Stimulated activated CD4-positive, alpha-beta T cell treated with anti-CD3 and anti-CD28 coated beads, TNF-alpha, amount 100 ng/mL, for 48 hours (primary cell): Measurements from ENCODE around the gene PLA2G12A.
"Not testable (repeated sequence)": the region's sequence is repeated elsewhere in the genome, so short reads cannot be mapped to it uniquely, and the experiment has no call there.

Experiments used
- DNase-seq, 3 donors: peaks; one replicate each; pipeline ENCODE4 v3.0.0-alpha.2; 2020; ENCODE audit warnings: low read depth in 3 of 3

PLA2G12A gene

GRCh38 chr4:109678925-109679324 lies 50.9 kb downstream of the PLA2G12A start:
- not testable (repeated sequence) for DNase-seq

GRCh38 chr4:109678472-109678871 lies 51.4 kb downstream of the PLA2G12A start:
- not testable (repeated sequence) for DNase-seq

- DNase-seq = no peak
Observed at GRCh38 chr4:109676886-109677285, 53.0 kb downstream of the PLA2G12A start.

GRCh38 chr4:109675843-109676242 lies 54.0 kb downstream of the PLA2G12A start:
- no peak for DNase-seq

GRCh38 chr4:109675181-109675580 lies 54.7 kb downstream of the PLA2G12A start:
- DNase-seq = no peak

- DNase-seq = no peak
Observed at GRCh38 chr4:109673303-109673702, 56.6 kb downstream of the PLA2G12A start.

GRCh38 chr4:109672169-109672930 lies 57.5 kb downstream of the PLA2G12A start:
- DNase-seq = no peak

- DNase-seq = no peak
Observed at GRCh38 chr4:109671350-109671749, 58.5 kb downstream of the PLA2G12A start.

- DNase-seq = no peak
Observed at GRCh38 chr4:109665783-109666485, 63.9 kb downstream of the PLA2G12A start.

GRCh38 chr4:109662771-109663170 lies 67.1 kb downstream of the PLA2G12A start:
- no peak for DNase-seq

- no peak for DNase-seq
Observed at GRCh38 chr4:109662116-109662515, 67.8 kb downstream of the PLA2G12A start.
